GM23248 (cell line): ENCODE results near the gene MRLN.

ENCODE experiments used
- EZH2 ChIP-seq: fragments of 200-600 bp; sonication (generic); IDR thresholded peaks from 2 replicates; pipeline ENCODE4 v1.6.1; 2018; ENCODE audit warnings: antibody characterized with exemption, mild to moderate bottlenecking; ENCODE audit not compliant: insufficient read depth, poor library complexity, severe bottlenecking
- EZH2phosphoT487 ChIP-seq: fragments of 200-600 bp; sonication (generic); IDR thresholded peaks from 2 replicates; pipeline ENCODE4 v1.6.1; 2018; ENCODE audit warnings: antibody characterized with exemption, moderate library complexity, mild to moderate bottlenecking, low read depth; ENCODE audit not compliant: insufficient read depth

DNA sequence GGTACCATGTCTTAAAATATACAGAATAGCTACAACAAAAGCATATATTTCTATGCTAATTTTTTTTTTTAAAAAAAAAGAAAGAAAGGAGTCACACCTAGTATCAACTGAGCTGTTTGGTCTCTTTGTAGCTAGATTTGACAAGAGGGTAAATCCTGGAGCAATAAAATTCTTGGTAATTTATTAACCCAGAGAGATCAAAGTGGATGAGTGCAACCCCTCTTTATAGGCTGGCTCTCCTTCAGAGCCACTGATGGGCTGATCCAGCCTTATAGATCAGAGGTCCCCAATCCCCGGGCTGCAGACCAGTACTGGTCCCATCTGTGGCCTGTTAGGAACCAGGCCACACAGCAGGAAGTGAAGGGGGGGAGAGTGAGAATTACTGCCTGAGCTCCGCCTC is 19.8 kb upstream of the MRLN start:
- TF ChIP-seq EZH2 (no peak), EZH2phosphoT487 (no peak)
